Measurements from ENCODE around the gene NR6A1. TPM values are rescaled to one million over a fixed set of nuclear protein-coding genes. Genes with fewer than 3 reads are reported as not detected.

NR6A1 gene
- total RNA-seq, 1 donor from 2014 or later, result 0.56 TPM

DNA sequence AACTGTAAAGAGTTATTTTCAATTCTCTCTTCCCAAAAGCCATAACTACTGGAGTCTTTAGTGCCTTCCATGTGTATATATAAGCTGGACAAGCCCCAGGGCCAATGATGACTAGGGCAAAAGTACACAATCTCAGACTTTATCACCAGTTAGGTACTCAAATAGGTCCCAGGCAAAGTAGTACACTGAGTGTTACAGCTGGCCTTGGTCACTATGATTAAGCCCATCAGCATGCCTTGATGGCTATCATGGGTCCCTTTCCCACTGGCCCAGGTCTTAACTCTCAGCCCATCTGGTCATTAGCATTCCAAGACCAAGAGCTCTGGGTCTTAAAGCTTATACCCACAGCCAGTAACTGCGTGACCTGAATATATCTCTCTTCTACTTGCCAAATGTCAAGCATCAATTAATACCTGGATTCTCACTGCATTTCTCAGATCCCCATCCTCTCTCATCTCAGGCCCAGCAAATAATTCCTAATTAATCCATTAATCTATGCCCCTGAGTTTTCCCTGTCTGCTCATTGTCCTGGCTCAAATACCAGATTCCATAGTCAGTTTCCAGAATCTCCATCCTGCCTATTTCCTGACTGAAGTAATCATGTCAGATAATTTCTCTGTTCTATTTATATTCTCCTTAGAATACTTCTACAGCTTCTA lies 62.3 kb downstream of the NR6A1 start:
- H3K4me3 Mint-ChIP-seq (ENCODE audit: unreplicated experiment), result no peak overlapping the region
- TF ChIP-seq, protein P1, sequence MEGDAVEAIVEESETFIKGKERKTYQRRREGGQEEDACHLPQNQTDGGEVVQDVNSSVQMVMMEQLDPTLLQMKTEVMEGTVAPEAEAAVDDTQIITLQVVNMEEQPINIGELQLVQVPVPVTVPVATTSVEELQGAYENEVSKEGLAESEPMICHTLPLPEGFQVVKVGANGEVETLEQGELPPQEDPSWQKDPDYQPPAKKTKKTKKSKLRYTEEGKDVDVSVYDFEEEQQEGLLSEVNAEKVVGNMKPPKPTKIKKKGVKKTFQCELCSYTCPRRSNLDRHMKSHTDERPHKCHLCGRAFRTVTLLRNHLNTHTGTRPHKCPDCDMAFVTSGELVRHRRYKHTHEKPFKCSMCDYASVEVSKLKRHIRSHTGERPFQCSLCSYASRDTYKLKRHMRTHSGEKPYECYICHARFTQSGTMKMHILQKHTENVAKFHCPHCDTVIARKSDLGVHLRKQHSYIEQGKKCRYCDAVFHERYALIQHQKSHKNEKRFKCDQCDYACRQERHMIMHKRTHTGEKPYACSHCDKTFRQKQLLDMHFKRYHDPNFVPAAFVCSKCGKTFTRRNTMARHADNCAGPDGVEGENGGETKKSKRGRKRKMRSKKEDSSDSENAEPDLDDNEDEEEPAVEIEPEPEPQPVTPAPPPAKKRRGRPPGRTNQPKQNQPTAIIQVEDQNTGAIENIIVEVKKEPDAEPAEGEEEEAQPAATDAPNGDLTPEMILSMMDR (IDR thresholded peaks at IDR 0.05), result no peak
- H3K4me1 Mint-ChIP-seq (ENCODE audit: unreplicated experiment), result peaks cover 42% of the 10 kb centered on the region
- no peaks in the 10 kb centered on the region for H3K27me3 Mint-ChIP-seq (ENCODE audit: unreplicated experiment)
- peaks cover 5% of the 10 kb centered on the region for H3K9me3 Mint-ChIP-seq (ENCODE audit: unreplicated experiment)
- peak overlapping the region; percentile 17 for H3K27ac Mint-ChIP-seq (ENCODE audit: unreplicated experiment)
- no peak for DNase-seq (ENCODE audit: extremely low spot score, unreplicated experiment)
- peaks cover 29% of the 10 kb centered on the region for H3K36me3 Mint-ChIP-seq (ENCODE audit: unreplicated experiment)

DNA sequence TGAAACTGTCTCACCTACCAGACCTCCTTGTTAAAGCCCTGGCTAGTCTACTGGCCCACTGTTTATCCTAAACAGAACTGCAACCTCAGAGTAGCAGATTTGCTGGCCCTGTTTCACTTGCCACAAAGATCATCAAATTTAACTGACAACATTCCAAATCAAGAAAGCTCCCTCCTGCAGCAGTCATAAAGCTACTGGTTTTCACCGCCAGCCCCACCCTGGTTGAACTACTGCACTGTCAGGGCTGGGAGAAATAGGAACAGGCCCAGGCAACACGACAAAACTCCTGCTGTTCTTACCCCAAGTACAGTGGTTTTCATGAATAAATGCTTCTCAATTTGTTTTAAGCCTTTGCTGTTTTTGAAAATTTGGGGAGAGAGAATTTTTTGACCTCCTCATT lies 63.0 kb downstream of the NR6A1 start:
- Mint-ChIP-seq H3K36me3 (ENCODE audit: unreplicated experiment) (peaks cover 35% of the 10 kb centered on the region), H3K4me1 (ENCODE audit: unreplicated experiment) (peaks cover 42% of the 10 kb centered on the region), H3K9me3 (ENCODE audit: unreplicated experiment) (peaks cover 5% of the 10 kb centered on the region), H3K27me3 (ENCODE audit: unreplicated experiment) (no peaks in the 10 kb centered on the region), H3K27ac (ENCODE audit: unreplicated experiment) (peak overlapping the region; percentile 48), H3K4me3 (ENCODE audit: unreplicated experiment) (no peak overlapping the region)
- TF ChIP-seq, protein P1 (IDR thresholded peaks at IDR 0.05), result no peak
- no peak for DNase-seq (ENCODE audit: extremely low spot score, unreplicated experiment)

DNA sequence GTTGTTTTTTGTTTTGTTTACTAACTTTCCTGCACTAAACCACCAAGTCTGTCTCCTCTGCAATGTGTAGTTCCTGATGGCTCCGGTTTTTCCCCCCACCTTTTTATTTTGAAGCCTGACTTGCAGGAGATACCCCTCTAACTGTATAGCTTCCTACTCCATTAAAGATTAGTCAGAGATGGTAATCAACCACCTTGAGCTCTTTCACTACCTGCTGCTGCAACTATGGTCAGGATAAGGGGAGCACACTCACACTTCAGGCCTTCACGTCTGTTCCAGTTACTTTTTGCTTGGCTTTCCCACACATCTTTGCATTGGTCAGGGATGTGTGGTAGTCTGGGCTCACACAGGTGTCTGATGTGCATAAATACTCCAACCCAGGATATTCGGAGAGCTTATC lies 63.4 kb downstream of the NR6A1 start:
- Mint-ChIP-seq H3K4me3 (ENCODE audit: unreplicated experiment) (no peak overlapping the region), H3K36me3 (ENCODE audit: unreplicated experiment) (peaks cover 39% of the 10 kb centered on the region), H3K4me1 (ENCODE audit: unreplicated experiment) (peaks cover 42% of the 10 kb centered on the region)

DNA sequence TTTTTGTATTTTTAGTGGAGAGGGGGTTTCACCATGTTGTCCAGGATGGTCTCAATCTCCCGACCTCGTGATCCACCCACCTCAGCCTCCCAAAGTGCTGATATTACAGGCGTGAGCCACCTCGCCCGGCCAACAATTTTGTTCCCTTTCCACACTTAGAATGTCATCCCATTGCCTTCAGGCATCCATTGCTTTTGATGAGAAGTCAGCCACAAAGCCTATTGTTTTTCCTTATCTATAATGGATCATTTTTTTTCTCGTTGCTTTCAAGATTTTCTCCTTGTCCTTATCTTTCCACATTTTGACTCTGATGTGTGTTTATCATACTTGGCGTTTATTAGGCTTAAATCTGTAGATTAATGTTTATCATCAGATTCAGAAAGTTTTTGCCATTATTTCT lies 64.4 kb downstream of the NR6A1 start:
- Mint-ChIP-seq H3K27me3 (ENCODE audit: unreplicated experiment) (no peaks in the 10 kb centered on the region), H3K4me1 (ENCODE audit: unreplicated experiment) (peaks cover 39% of the 10 kb centered on the region), H3K36me3 (ENCODE audit: unreplicated experiment) (peaks cover 46% of the 10 kb centered on the region), H3K4me3 (ENCODE audit: unreplicated experiment) (no peak overlapping the region), H3K27ac (ENCODE audit: unreplicated experiment) (no peak overlapping the region), H3K9me3 (ENCODE audit: unreplicated experiment) (peaks cover 9% of the 10 kb centered on the region)
- DNase-seq (ENCODE audit: extremely low spot score, unreplicated experiment), result no peak
- TF ChIP-seq, protein P1 (IDR thresholded peaks at IDR 0.05), result no peak

More for the DNA sequence above, 63.4 kb downstream of the NR6A1 start:
- Mint-ChIP-seq H3K27ac (ENCODE audit: unreplicated experiment) (peak overlapping the region; percentile 48), H3K27me3 (ENCODE audit: unreplicated experiment) (no peaks in the 10 kb centered on the region), H3K9me3 (ENCODE audit: unreplicated experiment) (peaks cover 6% of the 10 kb centered on the region)
- DNase-seq (ENCODE audit: extremely low spot score, unreplicated experiment), result no peak
- TF ChIP-seq, protein P1 (IDR thresholded peaks at IDR 0.05), result no peak

DNA sequence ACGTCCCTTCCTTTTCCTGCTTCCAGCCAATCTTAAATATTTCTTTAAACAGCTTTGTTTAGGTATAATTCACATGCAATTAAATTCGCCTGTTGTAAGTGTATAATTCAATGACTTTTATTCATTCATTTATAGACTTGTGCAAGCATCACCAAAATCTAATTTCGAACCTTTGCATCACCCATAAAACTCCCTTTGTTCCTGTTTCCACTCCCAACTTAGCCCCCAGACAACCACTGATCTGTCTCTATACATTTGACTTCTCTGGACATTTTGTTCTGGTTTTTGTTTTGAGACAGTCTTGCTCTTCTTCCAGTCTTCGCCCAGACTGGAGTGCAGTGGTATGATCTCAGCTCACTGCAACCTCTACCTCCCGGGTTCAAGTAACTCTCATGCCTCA lies 71.5 kb downstream of the NR6A1 start:
- H3K4me1 Mint-ChIP-seq (ENCODE audit: unreplicated experiment), result peaks cover 46% of the 10 kb centered on the region
- no peak overlapping the region for H3K27ac Mint-ChIP-seq (ENCODE audit: unreplicated experiment)
- peaks cover 37% of the 10 kb centered on the region for H3K36me3 Mint-ChIP-seq (ENCODE audit: unreplicated experiment)

More for the DNA sequence above, 71.5 kb downstream of the NR6A1 start:
- no peak overlapping the region for H3K4me3 Mint-ChIP-seq (ENCODE audit: unreplicated experiment)
- DNase-seq (ENCODE audit: extremely low spot score, unreplicated experiment), result no peak
- TF ChIP-seq, protein P1 (IDR thresholded peaks at IDR 0.05), result no peak
- peaks cover 4% of the 10 kb centered on the region for H3K9me3 Mint-ChIP-seq (ENCODE audit: unreplicated experiment)
- H3K27me3 Mint-ChIP-seq (ENCODE audit: unreplicated experiment), result no peaks in the 10 kb centered on the region
